Astrocyte (in vitro differentiated cells and primary cell): ENCODE data around the gene CELF4.

Experiments
- CTCF ChIP-seq: IDR thresholded peaks from 2 replicates; pipeline ENCODE4 v1.5.1; 2011; ENCODE audit warnings: low read depth, mild to moderate bottlenecking, inconsistent platforms, low read length, moderate library complexity; ENCODE audit not compliant: insufficient read depth
- EZH2 ChIP-seq: IDR thresholded peaks from 2 replicates; pipeline ENCODE4 v1.6.1; 2012; ENCODE audit warnings: mild to moderate bottlenecking, low read length, inconsistent platforms; ENCODE audit not compliant: insufficient read depth

- TF ChIP-seq CTCF, result no peak
- TF ChIP-seq EZH2, result no peak
These were observed 170.5 kb downstream of the CELF4 start for GRCh38 chr18:37395138-37395537.
